Measurements from ENCODE around the gene TAF3.
"Not testable (repeated sequence)": the region's sequence is repeated elsewhere in the genome, so short reads cannot be mapped to it uniquely, and the experiment has no call there.

Gene TAF3, protein sequence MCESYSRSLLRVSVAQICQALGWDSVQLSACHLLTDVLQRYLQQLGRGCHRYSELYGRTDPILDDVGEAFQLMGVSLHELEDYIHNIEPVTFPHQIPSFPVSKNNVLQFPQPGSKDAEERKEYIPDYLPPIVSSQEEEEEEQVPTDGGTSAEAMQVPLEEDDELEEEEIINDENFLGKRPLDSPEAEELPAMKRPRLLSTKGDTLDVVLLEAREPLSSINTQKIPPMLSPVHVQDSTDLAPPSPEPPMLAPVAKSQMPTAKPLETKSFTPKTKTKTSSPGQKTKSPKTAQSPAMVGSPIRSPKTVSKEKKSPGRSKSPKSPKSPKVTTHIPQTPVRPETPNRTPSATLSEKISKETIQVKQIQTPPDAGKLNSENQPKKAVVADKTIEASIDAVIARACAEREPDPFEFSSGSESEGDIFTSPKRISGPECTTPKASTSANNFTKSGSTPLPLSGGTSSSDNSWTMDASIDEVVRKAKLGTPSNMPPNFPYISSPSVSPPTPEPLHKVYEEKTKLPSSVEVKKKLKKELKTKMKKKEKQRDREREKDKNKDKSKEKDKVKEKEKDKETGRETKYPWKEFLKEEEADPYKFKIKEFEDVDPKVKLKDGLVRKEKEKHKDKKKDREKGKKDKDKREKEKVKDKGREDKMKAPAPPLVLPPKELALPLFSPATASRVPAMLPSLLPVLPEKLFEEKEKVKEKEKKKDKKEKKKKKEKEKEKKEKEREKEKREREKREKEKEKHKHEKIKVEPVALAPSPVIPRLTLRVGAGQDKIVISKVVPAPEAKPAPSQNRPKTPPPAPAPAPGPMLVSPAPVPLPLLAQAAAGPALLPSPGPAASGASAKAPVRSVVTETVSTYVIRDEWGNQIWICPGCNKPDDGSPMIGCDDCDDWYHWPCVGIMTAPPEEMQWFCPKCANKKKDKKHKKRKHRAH

DNA sequence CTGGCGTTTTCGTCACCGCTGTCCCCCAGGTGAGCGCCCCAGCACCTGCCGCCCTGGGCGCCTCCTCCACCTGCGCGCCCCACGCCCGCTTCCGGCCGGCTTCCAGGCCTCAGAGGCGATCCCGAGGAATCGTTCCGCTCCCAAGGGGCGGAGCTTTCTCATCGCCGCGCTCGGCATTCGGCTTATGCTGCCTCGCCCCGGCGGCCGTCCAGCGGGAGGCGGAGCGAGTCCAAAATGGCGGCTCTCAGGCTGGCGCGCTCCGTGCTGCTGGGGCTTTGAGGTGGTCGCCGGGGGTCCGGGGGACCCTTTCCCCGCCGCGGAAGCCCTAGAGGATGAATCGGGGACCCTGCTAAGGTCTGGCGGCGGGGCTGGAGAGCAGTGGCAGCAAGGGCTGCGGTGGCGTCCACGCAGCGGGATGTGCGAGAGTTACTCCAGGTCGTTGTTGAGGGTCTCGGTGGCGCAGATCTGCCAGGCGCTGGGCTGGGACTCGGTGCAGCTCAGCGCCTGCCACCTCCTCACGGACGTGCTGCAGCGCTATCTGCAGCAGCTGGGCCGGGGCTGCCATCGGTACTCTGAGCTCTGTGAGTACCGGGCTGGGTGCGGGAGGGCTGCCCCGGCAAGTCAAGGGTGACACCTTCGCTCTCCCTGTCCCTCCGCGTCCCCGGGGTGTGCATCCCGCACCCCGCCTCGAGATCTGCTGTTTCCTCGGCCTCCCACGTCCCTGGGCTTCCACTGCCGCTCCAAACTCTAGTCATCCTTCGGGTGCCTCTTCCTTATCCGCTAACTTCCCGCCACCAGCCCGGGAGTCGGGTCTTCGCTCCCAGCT lies at the start of gene TAF3:
TAF3 (plus strand) TSS at position 211 of the 826 bp plus-strand sequence; CDS start at position 416, 205 bp downstream.
- DNase-seq, result peak; percentile 51

DNA sequence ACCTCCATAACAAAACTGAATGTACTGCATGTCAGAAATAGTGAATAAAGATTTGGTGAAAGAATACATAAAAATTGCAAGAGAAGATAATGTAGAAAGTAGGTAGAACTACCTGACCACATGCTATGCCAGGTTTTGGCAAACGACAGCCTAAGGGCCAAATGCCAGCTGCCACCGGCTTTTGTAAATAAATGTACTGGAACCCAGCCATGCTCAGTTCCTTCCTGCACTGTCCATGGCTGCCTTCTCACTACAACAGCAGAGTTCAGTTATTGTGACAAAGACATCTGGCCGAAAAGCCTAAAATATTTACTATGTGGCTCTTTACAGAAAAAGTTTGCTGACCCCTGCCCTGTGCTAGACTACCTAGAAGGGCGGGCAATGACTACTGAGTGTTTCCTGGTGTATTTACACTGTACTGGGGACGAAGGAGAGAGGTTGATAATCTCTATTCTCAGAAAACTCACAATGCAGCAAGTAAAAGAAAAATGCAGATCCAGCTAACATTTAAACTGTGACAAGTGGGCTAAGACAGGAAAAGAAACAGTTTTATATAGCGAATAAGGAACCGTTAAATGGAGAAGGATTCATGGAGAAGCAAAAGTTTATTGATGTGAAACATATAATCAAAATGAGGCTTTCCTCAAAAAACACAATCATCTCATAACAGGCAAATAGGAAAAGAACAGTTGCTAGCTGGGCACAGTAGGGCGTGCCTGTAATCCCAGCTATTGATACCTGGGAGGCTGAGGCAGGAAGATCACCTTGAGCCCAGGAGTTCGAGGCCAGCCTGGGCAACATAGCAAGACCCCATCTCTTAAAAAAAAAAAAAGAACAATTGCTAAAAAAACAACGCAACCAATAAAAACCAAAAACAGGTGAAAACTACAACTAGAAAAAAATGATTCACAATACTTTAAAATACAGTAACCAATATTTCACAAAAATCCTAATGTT lies 44.2 kb upstream of the TAF3 start:
- no peak for DNase-seq

DNA sequence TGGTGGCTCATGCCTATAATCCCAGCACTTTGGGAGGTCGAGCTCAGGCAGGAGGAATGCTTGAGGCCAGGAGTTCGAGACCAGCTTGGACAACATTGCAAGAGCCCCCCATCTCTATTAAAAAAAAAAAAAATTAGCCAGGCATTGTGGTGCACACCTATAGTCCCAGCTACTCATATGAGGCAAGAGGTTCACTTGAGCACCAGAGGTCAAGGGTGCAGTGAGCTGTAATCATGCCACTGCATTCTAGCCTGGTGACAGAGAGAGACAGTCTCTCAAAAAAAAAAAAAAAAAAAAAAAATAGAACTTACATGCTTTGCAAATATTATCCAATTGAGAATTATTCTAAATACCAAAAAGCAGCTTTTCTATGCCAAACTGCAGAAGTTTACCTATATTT lies 41.5 kb upstream of the TAF3 start:
- no peak for DNase-seq

DNA sequence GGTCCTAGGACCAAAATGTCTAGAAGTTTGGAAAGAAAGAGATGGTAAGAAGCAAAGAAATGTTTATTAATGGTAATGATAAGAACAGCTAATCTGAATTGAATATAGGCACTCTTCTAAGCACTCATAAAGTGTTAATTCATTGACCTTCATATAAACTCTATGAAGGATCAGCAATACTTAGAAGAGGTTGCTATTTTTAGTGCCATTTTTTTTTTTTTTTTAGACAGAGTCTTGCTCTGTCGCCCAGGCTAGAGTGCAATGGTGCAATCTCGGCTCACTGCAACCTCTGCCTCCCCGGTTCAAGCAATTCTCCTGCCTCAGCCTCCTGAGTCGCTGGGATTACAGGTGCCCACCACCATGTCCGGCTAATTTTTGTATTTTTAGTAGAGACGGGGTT lies 36.1 kb upstream of the TAF3 start:
- not testable (repeated sequence) for DNase-seq

DNA sequence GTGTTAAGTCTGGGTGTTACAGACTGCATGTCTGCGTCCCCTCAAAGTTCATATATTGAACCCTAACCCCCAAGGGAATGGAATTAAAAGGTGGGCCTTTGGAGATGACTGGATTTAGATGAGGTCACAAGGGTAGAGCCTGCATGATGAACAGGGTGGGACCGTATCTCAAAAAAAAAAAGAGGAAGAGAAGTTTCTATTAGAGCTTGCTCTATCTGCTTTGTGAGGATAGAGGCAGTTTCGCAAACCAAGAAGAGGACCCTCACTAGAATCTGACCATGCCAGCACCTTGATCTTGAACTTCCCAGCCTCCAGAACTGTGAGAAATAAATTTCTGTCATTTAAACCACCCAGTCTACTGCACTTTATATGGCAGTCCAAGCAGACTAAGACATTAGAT lies 31.9 kb upstream of the TAF3 start:
- DNase-seq, result no peak

DNA sequence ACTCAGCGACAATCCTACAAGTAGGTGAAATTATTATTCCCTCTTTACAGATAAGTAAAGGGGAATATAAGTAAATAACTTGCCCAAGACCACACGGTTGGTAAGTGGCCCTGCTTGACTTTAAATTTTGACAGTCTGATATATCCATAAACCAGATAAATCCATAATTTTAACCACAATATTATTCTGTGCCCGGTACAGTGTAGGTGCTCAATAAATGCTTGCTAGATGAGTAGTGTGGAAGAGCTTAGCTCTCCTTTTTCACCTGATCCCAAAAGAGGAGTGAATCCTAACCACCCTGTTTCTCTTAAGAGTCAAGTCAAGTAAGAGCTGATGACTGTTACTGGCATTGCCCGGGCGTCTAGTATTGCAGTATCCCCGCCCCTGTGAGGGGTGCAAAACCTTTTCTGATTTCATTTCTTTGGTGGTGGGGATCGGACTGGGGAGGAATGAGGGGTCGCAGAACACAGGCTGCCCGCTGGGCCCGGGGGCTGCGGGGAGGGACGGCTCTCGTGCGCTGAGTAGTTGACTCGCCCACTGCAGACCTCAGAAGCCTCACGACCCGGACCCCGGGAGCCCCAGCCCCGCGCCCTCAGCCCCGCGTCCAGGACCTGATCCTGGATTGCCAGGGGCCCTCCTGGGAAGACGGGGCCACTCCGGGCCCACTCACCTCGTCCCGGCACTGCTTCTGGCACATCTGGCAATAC lies 31.0 kb upstream of the TAF3 start:
- no peak for DNase-seq

DNA sequence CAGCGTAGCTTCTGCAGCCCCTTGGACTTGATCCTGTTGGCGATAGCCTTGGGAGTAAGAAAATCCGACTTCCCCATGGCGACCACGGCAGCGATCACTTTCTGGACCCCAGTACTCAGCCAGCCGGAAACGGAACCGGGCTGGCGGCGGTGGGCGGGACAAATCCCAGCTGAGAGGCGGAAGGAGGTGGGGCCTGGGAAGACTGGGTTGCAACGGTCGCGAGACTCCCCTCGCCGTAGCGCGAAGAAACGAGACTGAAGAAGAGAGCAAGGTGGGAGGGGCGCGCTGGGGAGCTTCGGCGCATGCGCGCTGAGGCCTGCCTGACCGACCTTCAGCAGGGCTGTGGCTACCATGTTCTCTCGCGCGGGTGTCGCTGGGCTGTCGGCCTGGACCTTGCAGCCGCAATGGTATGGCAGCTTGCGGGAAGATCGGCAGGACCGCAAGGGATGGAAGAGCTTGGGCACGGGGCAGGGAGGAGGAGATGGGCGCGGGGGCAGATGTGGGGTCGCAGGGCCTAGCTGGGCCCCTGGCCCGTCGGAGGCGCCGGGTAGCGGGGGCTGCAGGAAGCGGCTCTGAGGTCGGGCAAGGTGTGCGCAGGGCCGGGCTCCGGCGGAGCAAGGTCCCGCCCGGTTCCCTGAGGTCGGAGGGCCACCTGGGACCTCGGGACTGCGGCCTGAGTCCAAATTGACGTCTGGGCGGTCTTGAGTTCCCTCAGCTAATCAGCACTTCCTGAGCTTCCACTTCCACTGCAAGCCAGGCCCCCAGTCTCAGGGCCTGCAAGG lies 30.3 kb upstream of the TAF3 start, which contains the start of the genes ATP5F1C and KIN:
ATP5F1C (plus strand) TSS at position 321 of the 782 bp plus-strand sequence; CDS start at position 352, 31 bp downstream.
KIN (minus strand) TSS at position 137 of the 782 bp plus-strand sequence; CDS start at position 77, 60 bp downstream.
- peak; percentile 91 for DNase-seq

DNA sequence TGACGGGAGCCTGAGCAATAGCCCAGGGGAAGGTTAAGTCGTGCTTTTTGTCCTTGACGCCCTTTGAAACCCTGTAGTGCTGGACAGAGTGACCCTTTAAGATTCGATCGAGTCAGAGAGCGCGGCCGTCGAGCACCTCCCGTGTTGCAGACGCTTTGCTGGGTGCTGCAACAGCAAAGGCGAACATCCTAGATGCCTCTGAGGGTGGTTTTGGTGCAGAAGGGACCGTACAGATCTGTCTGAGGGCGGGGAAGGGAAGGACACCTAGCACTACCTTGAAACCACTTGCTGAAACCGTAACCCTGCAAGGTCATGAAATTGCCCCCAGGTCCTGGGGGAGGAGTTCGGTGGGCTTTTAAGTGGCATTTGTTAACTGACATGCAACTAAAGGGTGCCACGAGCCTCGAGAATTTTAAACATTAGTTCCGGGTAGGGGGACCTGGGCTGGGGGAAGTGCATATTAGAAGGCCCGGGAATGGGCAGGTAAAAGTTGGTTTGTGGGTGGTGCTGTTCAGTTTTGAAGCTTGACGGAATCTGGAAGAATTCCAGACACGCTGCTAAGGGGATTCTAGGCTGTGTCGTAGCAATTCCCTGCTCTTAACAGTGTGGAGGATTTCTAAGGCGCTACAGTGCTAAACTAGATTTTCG lies 29.5 kb upstream of the TAF3 start:
- DNase-seq, result no peak

DNA sequence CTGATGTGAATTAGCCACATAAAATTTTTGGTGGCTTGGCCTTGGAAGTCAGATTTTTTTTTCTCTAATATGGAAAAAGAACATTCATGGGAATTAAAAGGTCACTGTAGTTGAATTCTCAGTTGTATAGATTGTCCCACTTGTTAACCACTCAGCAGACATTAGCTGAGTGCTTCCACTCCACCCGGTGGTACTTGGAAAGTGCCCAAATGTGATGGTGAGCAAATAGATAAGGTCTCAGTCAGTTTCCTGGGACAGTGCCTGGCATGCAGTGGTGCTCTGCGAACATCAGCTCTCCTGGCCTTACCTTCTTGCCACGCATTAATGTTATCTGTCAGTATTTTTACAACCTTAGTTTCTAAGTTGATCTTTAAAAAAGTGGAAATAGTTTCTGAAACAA lies 28.9 kb upstream of the TAF3 start:
- no peak for DNase-seq

DNA sequence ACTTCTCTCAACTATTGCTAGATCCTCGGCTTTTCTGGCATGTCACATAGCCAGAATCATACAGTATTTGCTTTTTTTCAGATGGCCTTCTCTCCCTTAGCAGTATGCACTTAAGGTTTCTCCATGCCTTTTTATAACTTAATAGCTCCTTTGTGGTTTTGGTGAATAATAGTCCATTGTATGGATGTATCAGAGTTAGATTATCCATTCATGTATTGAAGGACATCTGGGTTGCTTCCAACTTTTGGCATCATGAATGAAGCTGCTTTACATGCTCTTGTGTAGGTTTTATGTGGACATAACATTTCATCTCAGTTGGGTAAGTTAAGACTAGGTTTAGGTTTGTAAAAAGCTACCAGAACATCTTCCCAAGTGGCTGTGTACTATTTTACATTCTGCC lies 25.8 kb upstream of the TAF3 start:
- no peak for DNase-seq

DNA sequence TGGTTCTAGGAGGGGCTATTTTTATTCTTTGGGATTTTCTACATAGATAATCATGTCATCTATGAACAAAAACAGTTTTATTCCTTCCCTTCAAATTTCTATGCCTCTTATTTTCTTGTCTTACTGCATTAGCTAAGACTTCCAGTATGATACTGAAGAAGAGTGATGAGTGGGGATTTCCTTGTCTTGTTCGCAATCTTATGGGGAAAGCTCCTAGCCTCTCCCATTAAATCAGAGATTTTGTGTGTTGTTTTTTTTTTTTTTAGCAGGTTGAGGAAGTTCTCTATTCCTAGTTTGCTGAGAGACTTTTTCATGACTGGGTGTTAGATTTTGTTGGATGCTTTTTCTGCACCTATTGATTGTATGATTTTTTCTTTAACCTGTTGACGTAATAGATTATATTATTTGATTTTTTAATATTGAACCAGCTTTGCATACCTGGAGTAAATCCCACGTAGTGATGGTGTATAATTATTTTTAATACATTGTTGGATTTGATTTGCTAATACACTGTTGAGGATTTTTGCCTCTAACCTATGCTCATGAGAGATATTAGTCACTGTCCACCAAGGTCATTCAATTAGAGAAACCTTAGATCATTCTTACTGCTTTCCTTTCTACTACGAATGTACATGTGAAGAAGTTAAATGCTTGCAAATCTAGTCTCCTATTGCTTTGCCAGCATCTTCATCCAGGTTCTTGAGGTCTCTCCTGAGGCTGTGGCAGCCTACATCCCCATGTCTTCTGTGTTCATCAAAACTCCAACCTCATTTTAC lies 23.9 kb upstream of the TAF3 start:
- no peak for DNase-seq

DNA sequence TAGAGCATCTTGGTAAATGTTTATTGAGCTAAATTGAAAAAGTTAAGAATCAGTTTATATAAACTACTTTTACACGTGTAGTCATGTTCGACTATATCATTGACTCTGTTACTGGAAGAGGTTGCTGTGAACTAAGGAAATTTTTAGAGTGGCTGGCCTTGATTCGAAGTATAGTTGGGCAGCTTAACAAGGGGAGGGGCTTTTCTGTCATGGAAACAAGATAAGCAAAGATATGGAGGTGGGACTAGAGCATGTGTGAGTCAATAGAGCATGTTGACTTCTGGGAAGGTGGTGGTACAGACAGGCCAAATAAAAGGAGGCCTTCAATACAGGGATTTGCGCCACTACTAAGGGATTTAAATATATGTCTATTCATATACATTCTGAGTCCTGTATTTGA lies 22.7 kb upstream of the TAF3 start:
- no peak for DNase-seq

DNA sequence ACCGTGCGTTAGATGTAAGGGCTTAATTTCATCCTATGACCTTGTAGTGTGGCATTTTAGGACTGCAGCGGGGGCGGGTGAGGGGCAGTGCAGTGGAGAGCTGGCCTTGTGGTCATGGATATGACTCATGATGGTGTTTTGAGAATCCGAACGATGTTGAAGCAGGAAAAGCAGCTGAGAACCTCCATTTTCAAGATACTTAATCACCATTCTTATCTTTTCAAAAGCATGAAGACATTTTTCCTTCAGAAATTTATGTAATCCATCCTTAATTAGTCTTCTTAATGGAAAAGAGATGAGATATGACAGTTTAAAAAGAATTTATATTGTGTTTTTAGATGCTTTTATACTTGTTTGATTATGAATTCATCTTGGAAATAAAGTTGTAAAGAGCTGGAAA lies 20.7 kb upstream of the TAF3 start:
- no peak for DNase-seq

DNA sequence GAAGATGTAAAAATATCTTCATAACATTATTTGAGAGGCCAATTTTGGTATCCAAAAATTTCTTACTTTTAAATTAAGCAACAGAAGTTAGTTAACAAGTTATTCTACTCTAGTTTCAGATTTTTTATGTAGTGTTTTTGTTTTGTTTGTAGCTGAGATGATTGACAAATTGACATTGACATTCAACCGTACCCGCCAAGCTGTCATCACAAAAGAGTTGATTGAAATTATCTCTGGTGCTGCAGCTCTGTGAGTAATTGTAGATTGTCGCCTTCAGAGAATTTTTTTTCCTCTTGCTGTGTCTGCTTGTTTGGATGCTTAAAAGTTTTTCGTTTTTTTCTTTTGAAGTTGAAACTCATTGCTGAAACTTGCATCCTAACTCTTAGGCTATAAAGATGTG lies 15.7 kb upstream of the TAF3 start:
- DNase-seq, result no peak

DNA sequence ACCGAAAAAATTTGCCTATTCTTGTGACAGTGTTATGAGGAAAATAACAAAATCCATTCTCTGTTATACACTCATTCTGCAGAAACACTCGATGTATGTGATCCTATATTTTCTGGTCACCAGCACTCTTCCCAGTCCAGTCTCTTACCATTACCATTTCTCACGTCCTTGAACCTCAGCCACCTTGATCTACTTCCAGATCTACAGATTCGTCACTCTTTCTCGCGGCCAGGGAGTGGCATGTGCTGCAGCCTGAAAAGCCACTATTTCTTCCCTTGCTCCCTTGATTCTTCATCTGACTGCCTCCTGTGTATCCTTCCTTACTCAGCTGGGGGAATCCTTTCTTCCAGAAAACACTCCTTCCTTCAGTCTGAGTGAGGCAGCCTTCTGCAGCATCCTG lies 14.1 kb upstream of the TAF3 start:
- DNase-seq, result no peak

DNA sequence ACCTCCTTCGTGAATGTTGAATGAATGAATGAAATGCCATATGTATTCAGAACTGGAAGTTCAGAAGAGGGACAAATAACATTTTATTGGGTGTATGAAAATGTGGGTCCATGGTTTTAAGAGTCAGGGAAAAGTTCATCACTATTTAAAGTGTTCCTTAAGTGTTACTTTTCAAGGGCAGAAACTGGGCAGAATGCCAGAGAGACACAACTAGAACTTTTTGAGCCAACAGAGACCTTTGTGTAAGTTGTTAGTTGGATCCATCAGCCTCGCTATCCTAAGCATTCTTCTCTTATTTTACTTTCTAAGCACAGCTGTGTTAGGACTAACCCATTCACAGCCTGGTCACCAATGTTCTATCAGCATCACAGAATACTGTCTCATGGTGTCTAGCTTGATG lies 13.6 kb upstream of the TAF3 start:
- DNase-seq, result no peak

DNA sequence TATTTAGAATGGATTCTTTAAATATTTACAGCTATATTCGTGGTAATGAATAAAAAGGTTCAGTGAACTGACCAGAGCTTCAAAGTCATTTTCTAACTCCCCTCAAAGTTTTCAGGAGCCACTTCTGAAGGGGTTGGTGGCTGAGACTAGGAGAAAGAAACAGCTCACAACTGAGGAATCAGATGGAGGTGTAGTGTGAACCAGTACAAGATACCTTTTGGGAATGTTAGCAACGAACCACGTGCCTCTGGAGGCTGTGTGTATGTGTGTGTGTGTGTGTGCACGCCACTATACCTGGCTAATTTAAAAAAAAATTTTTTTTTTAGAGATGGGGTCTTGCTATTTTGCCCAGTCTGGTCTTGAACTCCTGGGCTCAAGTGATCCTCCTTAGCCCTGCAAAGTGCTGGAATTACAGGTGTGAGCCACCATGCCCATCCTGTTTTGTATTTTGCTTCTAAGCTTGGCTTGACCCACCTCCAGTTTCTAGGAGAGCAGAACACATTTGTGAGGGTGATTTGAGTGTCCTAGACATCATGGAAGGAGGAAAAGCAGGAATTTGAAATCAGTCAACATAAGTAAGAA lies 9.5 kb upstream of the TAF3 start:
- no peak for DNase-seq

DNA sequence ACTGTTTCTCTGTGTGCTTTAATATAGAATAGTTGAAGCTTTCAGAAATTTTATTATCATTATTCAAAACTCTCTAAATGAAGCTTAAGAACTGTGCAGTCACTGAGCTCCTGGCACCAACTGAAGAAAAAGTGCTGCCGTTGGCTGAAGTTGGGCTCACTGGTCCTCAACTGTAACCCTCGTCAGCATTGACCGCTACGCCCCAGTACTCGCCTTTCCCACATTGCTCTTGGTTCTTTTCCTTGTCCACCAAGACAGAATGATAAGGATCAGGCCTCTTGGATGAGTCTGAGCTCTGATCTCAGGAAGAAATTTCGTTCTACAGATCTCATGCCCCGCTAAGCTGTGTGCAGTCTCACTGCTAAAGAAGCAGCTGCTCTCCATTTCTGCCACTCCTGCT lies 7.9 kb upstream of the TAF3 start:
- DNase-seq, result no peak
